Psoas muscle (tissue), 8 donors: Measurements from ENCODE around the gene OR51D1. TPM values are rescaled to one million over a fixed set of nuclear protein-coding genes. Genes with fewer than 3 reads are reported as not detected.
A peak's percentile ranks its signal among the peaks of the same experiment; 100 is the strongest.

Experiments used
- ATAC-seq, 4 donors: fragments of 200-7000 bp; cut with Tn5 transposase; one replicate each; pipeline ENCODE4 v1.9.1; 2020; ENCODE audit warnings: moderate library complexity in 3 of 4, mild to moderate bottlenecking in 2 of 4
- DNase-seq, 2 donors: peaks; one replicate each; pipeline ENCODE4 v3.0.0-alpha.2; 2020
- H3K27ac ChIP-seq: fragments of 200-600 bp; one replicate; pipeline ENCODE4 v1.8.0; 2022
- H3K27me3 ChIP-seq, 3 donors: fragments of 200-600 bp in 1 of 3; one replicate each; pipeline versions ENCODE4 v1.6.1 to v1.8.0; 2013 to 2022; ENCODE audit warnings: low read length in 2 of 3, mild to moderate bottlenecking in 2 of 3, moderate library complexity in 1 of 3; ENCODE audit not compliant: insufficient read depth in 3 of 3
- H3K36me3 ChIP-seq, 2 donors: fragments of 200-600 bp in 1 of 2; one replicate each; pipeline versions ENCODE4 v1.6.1 to v1.8.0; 2013 to 2022; ENCODE audit warnings: low read depth in 1 of 2, mild to moderate bottlenecking in 1 of 2, moderate library complexity in 1 of 2; ENCODE audit not compliant: insufficient read depth in 1 of 2
- H3K4me1 ChIP-seq: fragments of 200-600 bp; one replicate; pipeline ENCODE4 v1.8.0; 2022
- H3K4me3 ChIP-seq: fragments of 200-600 bp; one replicate; pipeline ENCODE4 v1.8.0; 2022; ENCODE audit warnings: mild to moderate bottlenecking
- H3K9me3 ChIP-seq: fragments of 200-600 bp; one replicate; pipeline ENCODE4 v1.8.0; 2022
- CTCF ChIP-seq: fragments of 200-600 bp; IDR thresholded peaks from one replicate; pipeline ENCODE4 v1.8.0; 2022; ENCODE audit warnings: antibody characterized with exemption
- WGBS, 3 donors: extraction: QIAGEN DNeasy Blood & Tissue Kit; methylation state at CpG; one replicate each; pipeline versions ENCODE4 v1.1.6 to v1.1.7; 2013; 5-methylcytosine and 5-hydroxymethylcytosine counted together
- intact Hi-C, 2 donors: fragments of 100-400 bp; cut with DNase I; formaldehyde crosslinking; loops; one replicate each; pipeline versions ENCODE4 v1.11.0 to v1.14.2; 2022
- polyA plus RNA-seq, 3 donors: library from polyadenylated mRNA; stranded (reverse); fragments of 200-250 nt; gene quantifications; one replicate each; pipeline ENCODE4 v1.2.3, GENCODE V29; 2013
- total RNA-seq, 4 donors: library from RNA; stranded (reverse); fragmentation: NEBNext Ultra II Directional in 2 of 4; extraction: Animal tissue kit (Norgen Biotek cat#: 25700) in 2 of 4; gene quantifications; one replicate each; pipeline versions ENCODE4 v1.2.1 to v1.2.4, GENCODE V29; 2021 to 2023
- donor health status: healthy with polysubstance abuse.
- donor health status: DM: no; HTN: no; CAD: no; lungs with moderate emphysema.
- donor health status: Bipolar disorder and iron deficiency.
- donor health status: healthy.
- donor health status: DM: yes; HTN: yes; CAD: no.
- donor health status: DM: no; HTN: no; CAD: no.
- donor health status: DM: no; HTN: no; CAD: no.
- donor health status: DM: yes; HTN: yes; CAD: no.

OR51D1 gene
- total and polyA plus RNA-seq, 7 donors = not detected

- 73 to 79% (median 76%) methylated on average over 1 of the region's 1 CpG for WGBS, 3 donors
- H3K27me3 ChIP-seq = no peaks in the 10 kb centered on the region
- ATAC-seq (no peak), DNase-seq (no peak)
- peak overlapping the region; percentile 87 for H3K4me3 ChIP-seq
- H3K27ac ChIP-seq = no peak overlapping the region
- H3K4me1 ChIP-seq = peaks cover 11% of the 10 kb centered on the region
- TF ChIP-seq CTCF = no peak
- H3K9me3 ChIP-seq = no peaks in the 10 kb centered on the region
- intact Hi-C loops = no loop called here
- H3K36me3 ChIP-seq = peaks cover 10 to 38% of the 10 kb centered on the region in 2 donors
Measured at GRCh38 chr11:4606231-4607015, 30.9 kb upstream of the OR51D1 start.

- 32 to 34% (median 32%) methylated on average over 6 of the region's 6 CpGs for WGBS, 3 donors
- Histone ChIP-seq H3K4me3 (peak overlapping the region; percentile 87), H3K27me3 (no peaks in the 10 kb centered on the region), H3K27ac (peak overlapping the region; percentile 90), H3K36me3 (peaks cover 4 to 31% of the 10 kb centered on the region in 2 donors), H3K4me1 (peaks cover 11% of the 10 kb centered on the region), H3K9me3 (no peaks in the 10 kb centered on the region)
- no peak for TF ChIP-seq CTCF
- DNase-seq (no peak), ATAC-seq (no peak)
- intact Hi-C loops = no loop called here
Measured at GRCh38 chr11:4607096-4607495, 30.2 kb upstream of the OR51D1 start.

GRCh38 chr11:4607781-4608666, 29.3 kb upstream of the OR51D1 start, which contains the start of gene TRIM68:
TRIM68 (minus strand) TSS chr11:4608231; CDS start chr11:4605504, 2,727 bp downstream.
- Histone ChIP-seq H3K27me3 (no peaks in the 10 kb centered on the region), H3K9me3 (no peaks in the 10 kb centered on the region), H3K27ac (peak within 1 kb of the TSS; percentile 90), H3K4me3 (peak within 1 kb of the TSS; percentile 87), H3K4me1 (peaks cover 11% of the 10 kb centered on the region), H3K36me3 (peaks cover 3 to 22% of the 10 kb centered on the region in 2 donors)
- intact Hi-C loops = no loop called here
- ATAC-seq (peak; percentile 99 to 100 (median 100)), DNase-seq (peak; percentile 98)
- WGBS, 3 donors = 3 to 4% (median 4%) methylated on average over 41 to 43 of the region's 43 CpGs
- TF ChIP-seq CTCF = no peak

- Histone ChIP-seq H3K27ac (no peak overlapping the region), H3K27me3 (peaks cover 0 to 3% (median 0%) of the 10 kb centered on the region in 3 donors), H3K9me3 (no peaks in the 10 kb centered on the region), H3K36me3 (no peaks in the 10 kb centered on the region), H3K4me3 (peak overlapping the region; percentile 23), H3K4me1 (peaks cover 11% of the 10 kb centered on the region)
- TF ChIP-seq CTCF = no peak
- DNase-seq (no peak), ATAC-seq (no peak)
- intact Hi-C loops = no loop called here
- 19 to 27% (median 27%) methylated on average over 3 of the region's 3 CpGs for WGBS, 3 donors
Measured at GRCh38 chr11:4610258-4610935, 26.9 kb upstream of the OR51D1 start.
